NCI-H526 treated with DMSO at 0.1 percent for 48 hours (cell line): ENCODE measurements around the gene RASA2.
"Not testable (repeated sequence)": the region's sequence is repeated elsewhere in the genome, so short reads cannot be mapped to it uniquely, and the experiment has no call there.

Source experiments
- DNase-seq: peaks from one replicate; lab custom pipeline; 2025; lab: John Stamatoyannopoulos, UW

The RASA2 gene

GRCh38 chr3:141578202-141578973, 91.6 kb downstream of the RASA2 start:
- DNase-seq, result peak; percentile 65

GRCh38 chr3:141594357-141594756, 107.5 kb downstream of the RASA2 start:
- no peak for DNase-seq

GRCh38 chr3:141597931-141598330, 111.1 kb downstream of the RASA2 start:
- DNase-seq, result no peak

GRCh38 chr3:141600331-141600730, 113.5 kb downstream of the RASA2 start:
- DNase-seq, result no peak

- no peak for DNase-seq
Measured at GRCh38 chr3:141602706-141603105, 115.9 kb downstream of the RASA2 start.

GRCh38 chr3:141603473-141604035, 116.7 kb downstream of the RASA2 start:
- DNase-seq, result no peak

- no peak for DNase-seq
Measured at GRCh38 chr3:141605883-141606282, 119.1 kb downstream of the RASA2 start.

GRCh38 chr3:141608438-141608837, 121.6 kb downstream of the RASA2 start:
- no peak for DNase-seq

- DNase-seq, result peak; percentile 92
Measured at GRCh38 chr3:141610939-141611338, 124.1 kb downstream of the RASA2 start.

- no peak for DNase-seq
Measured at GRCh38 chr3:141618103-141618910, 131.5 kb downstream of the RASA2 start.

GRCh38 chr3:141618938-141619337, 132.1 kb downstream of the RASA2 start:
- DNase-seq, result no peak

GRCh38 chr3:141619450-141619849, 132.6 kb downstream of the RASA2 start:
- DNase-seq, result no peak

- no peak for DNase-seq
Measured at GRCh38 chr3:141623691-141624090, 136.9 kb downstream of the RASA2 start.

- no peak for DNase-seq
Measured at GRCh38 chr3:141625506-141625905, 138.7 kb downstream of the RASA2 start.

- DNase-seq, result not testable (repeated sequence)
Measured at GRCh38 chr3:141628334-141628733, 141.5 kb downstream of the RASA2 start.

- DNase-seq, result not testable (repeated sequence)
Measured at GRCh38 chr3:141628868-141629441, 142.1 kb downstream of the RASA2 start.

GRCh38 chr3:141629976-141630375, 143.1 kb downstream of the RASA2 start:
- no peak for DNase-seq

GRCh38 chr3:141632779-141633374, 146.1 kb downstream of the RASA2 start:
- DNase-seq, result no peak

GRCh38 chr3:141642215-141642614, 155.4 kb downstream of the RASA2 start:
- DNase-seq, result no peak

- no peak for DNase-seq
Measured at GRCh38 chr3:141643391-141643790, 156.6 kb downstream of the RASA2 start.

- no peak for DNase-seq
Measured at GRCh38 chr3:141643796-141644195, 157.0 kb downstream of the RASA2 start.

- DNase-seq, result no peak
Measured at GRCh38 chr3:141644931-141645330, 158.1 kb downstream of the RASA2 start.
